Keratinocyte (primary cell): ENCODE data around the gene GRB10. TPM values are rescaled to one million over a fixed set of nuclear protein-coding genes. Genes with fewer than 3 reads are reported as not detected.

Experiments used
- DNase-seq: peaks from one replicate; pipeline ENCODE4 v3.0.0-alpha.2; 2011; ENCODE audit warnings: low read depth, missing footprints, low spot score
- FAIRE-seq: peaks from 2 replicates; lab custom pipeline; 2011; peaks lifted over from hg19 to GRCh38; lab: Jason Lieb, UNC
- H2AFZ ChIP-seq: 2 replicates; pipeline ENCODE4 v1.6.0; 2012; ENCODE audit warnings: low read length, control low read depth, inconsistent platforms; ENCODE audit not compliant: control insufficient read depth
- H3K27ac ChIP-seq: 2 replicates; pipeline ENCODE4 v1.5.1; 2011; ENCODE audit warnings: low read length; ENCODE audit not compliant: control insufficient read depth, insufficient read depth
- H3K27me3 ChIP-seq: 3 replicates; pipeline ENCODE4 v1.6.0; 2011; ENCODE audit warnings: low read length; ENCODE audit not compliant: control insufficient read depth, insufficient read depth; ENCODE audit errors: extremely low read depth
- H3K36me3 ChIP-seq, 2 experiments: 2 replicates in 1 of 2; 3 replicates in 1 of 2; pipeline ENCODE4 v1.5.1; 2011; ENCODE audit warnings: low read length in 2 of 2, mild to moderate bottlenecking in 1 of 2; ENCODE audit not compliant: control insufficient read depth in 2 of 2, insufficient read depth in 2 of 2; ENCODE audit errors: extremely low read depth in 1 of 2
- H3K4me1 ChIP-seq: 3 replicates; pipeline ENCODE4 v1.5.1; 2011; ENCODE audit warnings: low read length; ENCODE audit not compliant: control insufficient read depth, insufficient read depth; ENCODE audit errors: extremely low read depth
- H3K4me2 ChIP-seq: 3 replicates; pipeline ENCODE4 v1.6.0; 2011; ENCODE audit warnings: low read depth, low read length; ENCODE audit not compliant: control insufficient read depth, insufficient read depth; ENCODE audit errors: extremely low read depth
- H3K4me3 ChIP-seq, 3 experiments: fragments of 200-600 bp in 1 of 3; sonication (generic) in 1 of 3; 2 replicates in 2 of 3; 3 replicates in 1 of 3; pipeline ENCODE4 v1.5.1; 2011 to 2016; ENCODE audit warnings: low read length in 3 of 3, mild to moderate bottlenecking in 3 of 3, control low read depth in 2 of 3, inconsistent platforms in 1 of 3, low read depth in 1 of 3, mixed read lengths in 1 of 3, mixed run types in 1 of 3, moderate library complexity in 1 of 3; ENCODE audit not compliant: control insufficient read depth in 2 of 3, insufficient read depth in 2 of 3; ENCODE audit errors: extremely low read depth in 1 of 3
- H3K79me2 ChIP-seq: 2 replicates; pipeline ENCODE4 v1.6.0; 2012; ENCODE audit warnings: low read length; ENCODE audit not compliant: control insufficient read depth, insufficient read depth
- H3K9ac ChIP-seq: 3 replicates; pipeline ENCODE4 v1.6.0; 2011; ENCODE audit warnings: low read length; ENCODE audit not compliant: control insufficient read depth, insufficient read depth; ENCODE audit errors: extremely low read depth
- H3K9me1 ChIP-seq: 3 replicates; pipeline ENCODE4 v1.6.0; 2011; ENCODE audit warnings: low read length; ENCODE audit not compliant: control insufficient read depth, insufficient read depth; ENCODE audit errors: extremely low read depth
- H3K9me3 ChIP-seq: 2 replicates; pipeline ENCODE4 v1.5.1; 2012; ENCODE audit warnings: low read depth, low read length; ENCODE audit not compliant: control insufficient read depth
- H4K20me1 ChIP-seq: 3 replicates; pipeline ENCODE4 v1.6.0; 2011; ENCODE audit warnings: low read length; ENCODE audit not compliant: control insufficient read depth, insufficient read depth; ENCODE audit errors: extremely low read depth
- EZH2 ChIP-seq: IDR thresholded peaks from one replicate; pipeline ENCODE4 v1.6.1; 2012; ENCODE audit warnings: inconsistent platforms, mild to moderate bottlenecking, low read length, moderate library complexity
- dilution Hi-C: fragments of 300-500 bp; cut with MboI; formaldehyde crosslinking; loops from one replicate; pipeline ENCODE4 v1.7.0; 2020; ENCODE audit warnings: low sequenced_read_pairs; ENCODE audit not compliant: extremely low pct_ligation_motif_present
- polyA plus RNA-seq, 5 experiments: library from polyadenylated mRNA; depleted of rRNA in 3 of 5; stranded (reverse) in 3 of 5; stranded (forward) in 1 of 5; unstranded in 1 of 5; fragments of >200 nt; gene quantifications; 1 replicate in 1 of 5; 2 replicates in 3 of 5; 3 replicates in 1 of 5; pipeline versions ENCODE4 v1.2.1 to v1.2.3, GENCODE V29; 2011 to 2012; ENCODE audit warnings: missing spikeins in 2 of 5, low read depth in 1 of 5, low replicate concordance in 1 of 5
- TF ChIP-seq, protein P1 (sequence below), 3 experiments: IDR thresholded peaks in 1 of 3; conservative IDR thresholded peaks in 1 of 3; optimal IDR thresholded peaks in 1 of 3; 2 replicates in 2 of 3; 3 replicates in 1 of 3; pipeline versions ENCODE3 to v1.5.1; 2011; ENCODE audit warnings: low read length in 3 of 3, mild to moderate bottlenecking in 3 of 3, moderate library complexity in 2 of 3, control low read depth in 1 of 3, inconsistent platforms in 1 of 3; ENCODE audit not compliant: insufficient read depth in 2 of 3; ENCODE audit errors: extremely low read depth in 1 of 3

GRB10 gene
- polyA plus RNA-seq, 1 donor (not counting 4 experiments of a cell fraction or from before 2014, with no cell fraction given): 4.4 TPM

DNA sequence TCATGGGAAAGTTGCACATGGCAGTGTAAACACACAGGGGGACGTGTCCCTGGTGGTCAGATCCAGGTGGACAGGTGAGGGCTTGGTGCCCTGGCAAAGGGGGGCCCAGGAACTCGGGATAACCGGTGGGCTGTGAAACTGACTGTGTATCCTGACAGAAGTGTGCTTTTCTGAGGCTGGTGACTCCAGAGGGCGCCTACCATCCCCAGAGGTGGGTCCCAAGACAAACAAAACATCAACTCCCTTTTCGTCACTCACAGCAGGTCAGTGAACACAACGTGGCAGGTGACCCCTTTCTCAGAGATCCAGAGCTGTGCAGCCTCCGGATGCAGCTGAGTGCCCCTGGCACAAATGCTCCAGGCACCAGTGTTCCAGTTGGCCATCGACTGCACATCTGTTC lies 161.5 kb downstream of the GRB10 start:
- no peak overlapping the region for H3K9ac ChIP-seq
- H3K4me2 ChIP-seq: no peak overlapping the region
- no peaks in the 10 kb centered on the region for H3K36me3 ChIP-seq
- H3K27me3 ChIP-seq: no peaks in the 10 kb centered on the region
- no peaks in the 10 kb centered on the region for H3K4me1 ChIP-seq
- dilution Hi-C loops: no loop called here
- no peak for DNase-seq
- H3K4me3 ChIP-seq: no peak overlapping the region
- no peaks in the 10 kb centered on the region for H3K79me2 ChIP-seq
- H3K9me1 ChIP-seq: no peaks in the 10 kb centered on the region
- H4K20me1 ChIP-seq: no peaks in the 10 kb centered on the region
- H2AFZ ChIP-seq: no peak overlapping the region
- no peak overlapping the region for H3K27ac ChIP-seq
- H3K9me3 ChIP-seq: no peaks in the 10 kb centered on the region
- no peak for FAIRE-seq
- TF ChIP-seq, protein P1, sequence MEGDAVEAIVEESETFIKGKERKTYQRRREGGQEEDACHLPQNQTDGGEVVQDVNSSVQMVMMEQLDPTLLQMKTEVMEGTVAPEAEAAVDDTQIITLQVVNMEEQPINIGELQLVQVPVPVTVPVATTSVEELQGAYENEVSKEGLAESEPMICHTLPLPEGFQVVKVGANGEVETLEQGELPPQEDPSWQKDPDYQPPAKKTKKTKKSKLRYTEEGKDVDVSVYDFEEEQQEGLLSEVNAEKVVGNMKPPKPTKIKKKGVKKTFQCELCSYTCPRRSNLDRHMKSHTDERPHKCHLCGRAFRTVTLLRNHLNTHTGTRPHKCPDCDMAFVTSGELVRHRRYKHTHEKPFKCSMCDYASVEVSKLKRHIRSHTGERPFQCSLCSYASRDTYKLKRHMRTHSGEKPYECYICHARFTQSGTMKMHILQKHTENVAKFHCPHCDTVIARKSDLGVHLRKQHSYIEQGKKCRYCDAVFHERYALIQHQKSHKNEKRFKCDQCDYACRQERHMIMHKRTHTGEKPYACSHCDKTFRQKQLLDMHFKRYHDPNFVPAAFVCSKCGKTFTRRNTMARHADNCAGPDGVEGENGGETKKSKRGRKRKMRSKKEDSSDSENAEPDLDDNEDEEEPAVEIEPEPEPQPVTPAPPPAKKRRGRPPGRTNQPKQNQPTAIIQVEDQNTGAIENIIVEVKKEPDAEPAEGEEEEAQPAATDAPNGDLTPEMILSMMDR (optimal IDR thresholded peaks at IDR 0.05 in 1 of 3, IDR thresholded peaks at IDR 0.05 in 1 of 3, conservative IDR thresholded peaks at IDR 0.05 in 1 of 3; ENCODE audit: extremely low read depth in 1 of 3, insufficient read depth in 2 of 3, low read length in 3 of 3): no peak
- no peak for TF ChIP-seq EZH2

DNA sequence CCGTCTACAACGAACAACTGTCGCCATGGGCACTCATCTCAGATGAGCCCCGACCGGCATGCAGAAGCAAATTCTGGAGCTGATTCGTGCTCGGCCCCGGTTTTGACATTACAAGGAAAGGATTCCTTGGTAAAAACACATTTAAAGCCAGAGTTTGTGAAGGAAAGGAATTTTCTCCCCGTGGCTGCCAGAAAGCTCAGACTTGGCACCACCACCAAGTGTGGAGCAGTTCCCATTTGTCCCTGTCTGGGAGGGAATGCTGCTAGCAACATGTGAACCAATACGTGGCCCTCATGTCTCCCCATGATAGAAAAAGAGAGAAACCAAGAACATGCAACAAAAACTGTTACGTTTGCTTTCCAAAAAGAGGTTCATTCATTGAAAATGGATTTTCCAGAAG lies 162.3 kb downstream of the GRB10 start:
- Histone ChIP-seq H3K4me3 (no peak overlapping the region), H3K27me3 (no peaks in the 10 kb centered on the region), H3K9me1 (no peaks in the 10 kb centered on the region), H3K9me3 (no peaks in the 10 kb centered on the region), H3K36me3 (no peaks in the 10 kb centered on the region), H3K4me1 (no peaks in the 10 kb centered on the region), H3K79me2 (no peaks in the 10 kb centered on the region), H3K4me2 (no peak overlapping the region), H3K9ac (no peak overlapping the region), H3K27ac (no peak overlapping the region), H2AFZ (no peak overlapping the region), H4K20me1 (no peaks in the 10 kb centered on the region)
- DNase-seq (no peak), FAIRE-seq (no peak)
- no peak for TF ChIP-seq EZH2
- TF ChIP-seq, protein P1 (optimal IDR thresholded peaks at IDR 0.05 in 1 of 3, IDR thresholded peaks at IDR 0.05 in 1 of 3, conservative IDR thresholded peaks at IDR 0.05 in 1 of 3; ENCODE audit: extremely low read depth in 1 of 3, insufficient read depth in 2 of 3, low read length in 3 of 3): no peak
- dilution Hi-C loops: no loop called here
